Stimulated activated CD8-positive, alpha-beta memory T cell treated with anti-CD3 and anti-CD28 coated beads, Interleukin-7, amount 100 ng/mL, for 4 hours (primary cell): ENCODE measurements around the gene CHKB.

ENCODE experiments used
- DNase-seq, 2 donors: peaks; one replicate each; pipeline ENCODE4 v3.0.0-alpha.2; 2020; ENCODE audit warnings: low read depth in 2 of 2

The CHKB gene

GRCh38 chr22:50600538-50600937 lies 17.9 kb upstream of the CHKB start, which contains the start of gene MAPK8IP2:
Gene MAPK8IP2, plus strand, starts transcription at chr22:50600793. Its CDS starts 26 bp downstream, at chr22:50600819.
- DNase-seq, result no peak

DNA sequence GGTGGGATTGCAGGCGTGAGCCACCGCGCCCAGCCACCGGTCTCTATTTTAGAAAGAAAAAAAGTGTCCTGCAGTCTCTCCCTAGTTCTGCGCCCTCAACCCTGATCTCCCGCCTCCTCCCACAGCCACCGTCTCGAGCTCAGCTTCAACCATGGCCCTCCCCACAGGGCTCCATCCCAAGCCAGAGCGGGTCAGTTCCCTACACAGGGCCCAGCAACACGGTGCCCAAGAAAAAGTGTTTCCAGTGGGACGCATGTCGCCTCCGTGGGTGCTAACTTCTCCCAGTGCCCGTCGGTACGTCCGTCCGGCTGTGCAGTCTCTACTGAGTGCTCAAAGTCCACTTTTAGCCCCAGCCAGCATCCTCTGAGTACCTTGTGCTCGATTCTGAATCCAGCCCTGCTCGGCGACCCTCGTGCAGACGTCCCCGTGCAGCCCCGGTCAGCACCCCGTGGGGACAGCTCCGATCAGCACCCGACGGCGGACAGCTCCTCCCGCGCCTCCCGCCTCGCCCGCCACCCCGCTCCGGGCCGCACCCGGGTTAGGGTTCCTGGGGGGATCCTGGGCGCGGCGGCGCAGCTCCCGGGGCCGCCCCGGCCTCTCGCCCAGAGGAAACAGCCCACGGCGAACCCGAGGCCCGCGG lies 17.3 kb upstream of the CHKB start:
- peak in 1 of 2 donors; percentile 28 for DNase-seq

GRCh38 chr22:50597097-50597496 lies 14.4 kb upstream of the CHKB start:
- no peak for DNase-seq

DNA sequence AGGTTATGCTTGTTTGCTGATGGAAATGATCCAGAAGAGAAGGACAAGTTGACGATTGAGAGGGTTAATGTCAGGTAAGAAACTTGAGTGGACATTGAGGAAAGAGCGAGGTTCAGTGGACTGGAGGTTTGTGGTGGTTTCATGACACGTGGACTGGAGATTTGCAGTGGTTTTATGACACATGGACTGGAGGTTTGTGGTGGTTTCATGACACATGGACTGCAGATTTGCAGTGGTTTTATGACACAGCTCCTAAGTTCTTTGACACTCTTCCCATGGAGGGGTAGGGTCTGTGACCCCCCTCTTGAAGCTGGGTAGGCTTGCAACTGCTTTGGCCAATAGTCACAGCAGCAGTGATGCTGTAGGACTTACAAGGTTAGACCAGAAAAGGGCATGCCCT lies 12.5 kb upstream of the CHKB start:
- DNase-seq, result no peak

DNA sequence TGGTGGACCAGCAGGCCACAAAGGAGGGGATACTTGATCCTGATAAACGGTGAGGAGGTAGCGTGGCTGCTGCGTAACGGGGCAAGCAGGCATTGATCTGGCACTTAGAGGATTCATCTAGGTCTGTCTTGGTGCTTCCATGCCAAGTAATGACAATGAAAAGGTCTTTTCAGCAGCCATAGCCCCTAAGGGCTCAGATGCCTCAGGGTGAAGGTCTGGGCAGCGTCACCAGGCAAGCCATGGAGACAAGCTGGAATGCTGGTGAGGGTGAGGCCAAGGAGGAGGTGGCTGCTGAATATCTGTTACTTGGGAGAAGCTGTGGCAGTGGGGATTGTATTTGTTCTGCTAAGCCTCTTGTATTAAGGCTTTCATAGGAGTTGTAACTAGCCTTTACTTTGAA lies 4.8 kb upstream of the CHKB start:
- DNase-seq, result no peak

GRCh38 chr22:50586416-50586815 lies 3.8 kb upstream of the CHKB start:
- no peak for DNase-seq

DNA sequence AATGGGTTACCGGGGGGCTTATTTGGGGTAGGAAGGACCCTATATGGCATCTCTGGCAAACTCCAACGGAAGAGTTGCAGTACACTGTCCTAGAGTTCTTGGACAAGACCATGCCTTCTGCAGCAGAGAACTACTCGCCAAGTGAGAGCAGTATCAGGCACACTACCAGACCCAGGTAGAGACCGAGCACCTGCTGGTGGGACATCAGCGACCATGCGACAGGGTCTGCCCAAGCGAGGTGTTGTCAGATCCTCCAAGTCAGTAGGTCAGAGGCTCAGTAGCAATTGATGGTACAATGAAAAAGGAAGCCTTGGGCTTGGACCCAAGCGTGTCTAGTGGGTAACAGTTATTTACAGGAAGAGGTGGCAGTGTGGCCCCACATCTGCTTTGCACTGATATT lies 3.1 kb upstream of the CHKB start:
- no peak for DNase-seq

- DNase-seq, result no peak
These were observed 2.6 kb upstream of the CHKB start for GRCh38 chr22:50585238-50585637.

- no peak for DNase-seq
These were observed 1.8 kb upstream of the CHKB start for GRCh38 chr22:50584106-50585096.

DNA sequence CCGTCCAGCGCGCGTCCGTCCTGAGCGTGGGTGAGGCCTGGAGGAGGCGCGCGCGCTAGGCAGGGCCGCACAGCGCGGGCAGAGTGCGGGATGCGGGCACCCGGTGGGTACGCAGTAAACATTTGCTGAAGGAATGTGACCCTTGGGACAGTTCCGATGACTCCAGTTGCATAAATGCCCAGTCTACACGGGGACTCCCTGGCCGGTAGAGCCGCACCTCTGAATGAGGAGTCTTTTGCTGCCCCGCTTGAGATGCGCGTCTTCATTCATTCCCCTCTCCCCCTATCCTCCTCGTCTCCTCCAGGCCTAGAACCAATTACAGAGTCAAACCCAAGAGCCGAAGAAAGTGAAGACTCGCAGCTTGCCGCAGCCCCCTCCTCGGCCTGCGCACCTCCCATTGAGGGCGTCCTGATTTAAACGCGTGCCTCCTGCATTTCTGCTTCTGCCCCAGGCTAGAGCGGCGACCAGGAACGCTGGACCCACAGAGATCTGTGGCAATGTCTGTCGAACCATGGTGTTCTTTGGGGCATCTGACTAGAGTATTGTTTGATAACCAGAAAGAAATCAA lies 729 bp upstream of the CHKB start:
- DNase-seq, result no peak

- DNase-seq, result no peak
These were observed 628 bp downstream of the CHKB start for GRCh38 chr22:50581950-50582492.

DNA sequence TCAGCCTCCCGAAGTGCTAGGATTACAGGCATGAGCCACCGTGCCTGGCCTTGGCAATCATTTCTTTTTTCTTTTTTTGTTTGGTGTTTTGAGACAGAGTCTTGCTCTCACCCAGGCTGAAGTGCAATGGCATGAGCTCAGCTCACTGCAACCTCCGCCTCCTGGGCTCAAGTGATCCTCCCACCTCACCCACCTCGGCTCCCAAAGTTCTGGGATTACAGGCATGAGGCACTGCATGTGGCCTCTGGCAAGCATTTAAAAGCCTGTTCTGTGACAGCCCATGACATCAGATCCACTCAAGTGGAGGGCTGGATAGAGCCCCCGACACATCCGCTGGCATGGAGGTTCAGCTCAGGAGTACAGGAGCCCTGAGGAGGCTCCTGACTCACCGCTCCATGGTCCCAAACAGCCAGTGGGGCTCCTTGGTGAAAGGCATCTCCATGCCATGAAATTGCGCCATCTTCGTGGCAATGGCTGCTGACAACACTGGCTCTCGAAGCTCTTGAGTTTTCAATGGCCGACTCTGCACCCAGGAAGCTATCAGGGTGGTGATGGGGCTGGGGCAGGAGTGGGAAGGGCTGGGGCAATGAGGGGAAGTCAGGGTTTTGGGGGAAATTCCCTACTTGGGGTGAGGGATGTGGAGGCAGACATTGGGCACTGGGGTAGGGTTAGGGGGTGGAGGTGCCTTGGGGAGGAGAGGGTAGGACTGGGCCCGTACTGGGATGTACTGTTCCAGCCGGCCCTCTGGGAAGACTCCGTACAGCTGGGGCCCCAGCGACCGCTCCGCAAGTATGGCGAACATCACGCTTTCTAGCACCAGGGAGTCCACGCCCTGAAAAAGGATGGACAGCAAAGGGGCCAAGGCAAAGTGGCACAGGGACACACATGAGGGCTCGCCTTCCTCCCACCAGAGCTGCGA lies 1.4 kb downstream of the CHKB start:
- no peak for DNase-seq

DNA sequence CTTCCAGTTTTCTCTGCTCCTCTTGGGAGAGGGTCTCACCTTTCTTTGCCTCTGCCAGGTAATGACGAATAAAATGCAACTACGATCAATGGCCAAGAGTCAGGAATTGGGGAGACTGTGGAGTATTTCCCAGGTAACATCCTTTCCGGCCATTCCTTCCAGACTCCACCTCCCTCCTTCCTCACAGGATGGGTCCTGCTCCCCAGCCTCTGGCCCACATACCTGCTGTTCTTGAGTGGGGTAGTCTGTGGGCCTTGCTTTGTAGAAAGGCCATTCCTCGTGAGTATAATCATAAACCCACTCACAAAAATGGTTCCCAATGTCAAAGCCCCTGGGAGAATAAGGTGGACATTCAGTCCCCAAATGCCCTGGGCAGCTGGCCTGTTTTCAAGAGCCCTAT lies 2.9 kb downstream of the CHKB start:
- no peak for DNase-seq

- DNase-seq, result no peak
These were observed 3.8 kb downstream of the CHKB start for GRCh38 chr22:50578776-50579310.

DNA sequence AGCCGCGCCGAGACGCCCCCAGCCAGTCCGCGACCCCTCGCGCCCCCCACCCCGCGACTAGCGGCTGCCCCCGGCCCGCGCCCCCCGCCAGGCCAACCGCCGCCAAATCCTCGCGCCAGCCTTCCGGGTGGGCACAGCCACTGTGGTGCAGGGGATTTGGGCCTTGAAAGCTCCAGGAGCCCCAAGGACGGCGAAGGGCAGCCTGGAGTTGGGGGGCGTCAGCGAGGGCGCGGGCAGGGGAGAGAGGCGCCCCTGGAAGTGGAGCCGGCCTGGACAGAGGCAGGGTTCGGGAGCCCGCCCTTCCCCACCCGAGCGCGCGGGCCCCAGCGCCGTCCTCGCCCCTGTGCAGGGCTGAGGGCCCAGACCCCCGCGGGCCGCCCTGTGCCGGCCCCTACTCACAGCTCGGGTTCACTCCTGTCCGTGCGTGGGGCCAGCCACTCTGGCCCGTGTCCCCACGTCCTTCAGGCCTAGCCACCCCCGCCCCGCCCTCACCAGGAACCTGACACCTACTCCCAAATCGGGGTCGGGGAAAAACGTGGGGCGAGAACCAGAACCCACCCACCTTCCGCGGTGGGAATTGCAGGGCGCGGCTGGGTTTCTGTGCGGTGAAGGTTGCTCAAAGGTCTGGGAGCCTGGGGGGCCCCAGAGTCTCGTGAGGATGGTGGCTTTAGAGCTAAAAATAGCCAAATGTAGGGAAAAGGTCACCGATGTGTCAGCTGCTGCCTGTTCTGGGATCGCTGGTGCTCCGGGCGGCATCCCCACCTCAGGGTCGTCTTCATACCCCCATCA lies 4.5 kb downstream of the CHKB start, which contains the start of gene CPT1B:
TSS of gene CPT1B (minus strand) at position 441 of the 789 bp plus-strand sequence. CDS start 512 bp downstream, outside the sequence.
- DNase-seq, result no peak

- no peak for DNase-seq
These were observed 5.0 kb downstream of the CHKB start for GRCh38 chr22:50577697-50577986.

DNA sequence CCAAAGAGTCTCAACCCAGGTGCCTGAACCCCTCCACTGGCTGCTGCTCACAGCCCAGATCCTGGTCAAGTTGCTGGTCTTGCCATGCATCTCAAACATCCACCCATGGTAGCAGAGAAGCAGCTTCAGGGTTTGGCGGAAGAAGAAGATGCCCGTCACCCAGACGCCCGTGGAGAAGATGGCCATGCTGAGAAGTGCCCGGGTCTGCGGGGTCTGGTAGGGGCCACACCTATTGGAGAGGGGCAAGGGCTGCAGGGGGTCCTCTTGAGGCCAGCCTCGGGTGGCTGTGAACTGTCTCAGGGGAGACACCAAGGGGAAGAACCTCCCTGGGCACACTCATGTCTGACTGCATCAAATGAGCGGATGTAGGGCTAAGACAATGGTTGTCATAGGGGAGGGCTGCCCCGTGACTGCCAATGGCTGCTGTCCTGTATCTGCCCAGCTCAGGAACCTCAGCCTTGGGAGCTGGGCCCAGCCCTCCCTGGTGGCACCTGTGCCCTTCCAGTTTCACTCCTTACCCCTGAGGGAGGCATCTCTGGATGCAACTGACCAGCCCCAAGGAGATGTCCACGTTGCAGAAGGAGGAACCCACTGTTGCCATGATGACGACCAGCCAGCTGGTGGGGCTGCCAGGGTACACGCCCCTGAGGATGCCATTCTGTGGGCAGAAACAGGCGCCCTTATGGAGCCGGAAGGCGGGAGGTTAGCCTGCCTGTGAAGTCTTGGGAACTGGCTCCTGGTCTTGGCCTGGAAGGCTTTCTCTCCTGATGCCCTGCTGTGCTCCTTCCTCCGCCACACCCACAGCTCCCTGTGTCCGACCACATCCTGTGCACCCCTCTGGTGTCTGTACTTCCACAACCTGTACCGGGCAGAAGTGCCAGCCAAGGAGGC lies 5.6 kb downstream of the CHKB start:
- no peak for DNase-seq

- DNase-seq, result no peak
These were observed 6.6 kb downstream of the CHKB start for GRCh38 chr22:50576070-50576469.

DNA sequence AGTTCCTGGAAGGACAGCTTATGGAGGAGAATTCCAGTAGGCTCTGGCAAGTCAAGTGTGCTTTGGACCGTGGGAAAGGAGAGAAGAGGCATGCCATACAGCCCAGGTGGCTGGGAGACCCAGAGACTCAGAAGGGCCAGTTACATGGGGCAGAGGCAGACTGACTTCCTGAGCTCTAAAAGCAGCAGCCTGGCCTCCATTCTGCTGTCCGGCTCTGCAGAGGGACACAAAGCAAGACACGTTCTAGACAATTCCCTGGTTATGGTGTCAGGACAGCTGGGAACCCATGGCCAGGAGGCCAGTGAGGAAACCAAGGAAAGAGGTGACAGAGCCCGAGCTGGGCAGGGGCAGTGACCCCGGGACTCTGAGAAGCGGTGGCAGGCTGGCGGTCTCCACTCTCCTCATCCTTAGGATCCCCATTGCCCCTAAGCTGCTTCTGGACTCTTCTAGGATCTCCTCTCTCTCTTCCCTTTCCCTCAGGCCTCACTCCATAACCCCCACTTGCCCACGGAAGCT lies 7.2 kb downstream of the CHKB start:
- no peak for DNase-seq
